Esophagus muscularis mucosa (tissue), 4 donors: ENCODE measurements around the gene ARHGAP4.

Experiments
- EP300 ChIP-seq: sonication (generic); formaldehyde crosslinking; IDR thresholded peaks from one replicate; pipeline ENCODE4 v1.6.1; 2017; ENCODE audit warnings: antibody characterized with exemption
- POLR2A ChIP-seq: fragments of 450-650 bp; IDR thresholded peaks from one replicate; pipeline ENCODE4 v1.6.1; 2017; ENCODE audit warnings: antibody characterized with exemption, moderate library complexity, mild to moderate bottlenecking, low read depth
- POLR2AphosphoS5 ChIP-seq, 2 donors: sonication (generic); formaldehyde crosslinking; IDR thresholded peaks; one replicate each; pipeline ENCODE4 v1.6.1; 2017; ENCODE audit warnings: antibody characterized with exemption in 2 of 2
- TF ChIP-seq, protein P1 (sequence below), 3 experiments: fragments of 200-600 bp in 2 of 3; fragments of 450-650 bp in 1 of 3; sonication (generic) in 2 of 3; IDR thresholded peaks; one replicate each; pipeline ENCODE4 v1.5.1; 2017 to 2019; ENCODE audit warnings: antibody characterized with exemption in 3 of 3, mild to moderate bottlenecking in 2 of 3, moderate library complexity in 1 of 3

DNA sequence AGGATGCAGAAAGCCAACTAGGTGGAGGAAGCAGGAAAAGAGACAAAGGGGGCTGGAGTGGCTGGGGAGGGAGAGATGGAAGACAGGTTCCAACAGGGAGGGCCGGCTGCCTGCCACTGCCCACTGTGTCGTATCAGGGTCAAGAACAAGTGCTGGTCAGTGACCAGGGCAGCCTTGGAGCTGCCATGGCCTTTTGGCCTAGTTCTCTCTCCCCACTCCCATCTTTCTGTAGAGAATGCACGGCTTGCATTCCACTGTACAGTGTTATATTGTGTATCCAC, 52.0 kb downstream of the ARHGAP4 start:
- TF ChIP-seq EP300 (no peak), POLR2AphosphoS5 (IDR thresholded peaks at IDR 0.05) (no peak), POLR2A (no peak)
- TF ChIP-seq, protein P1, sequence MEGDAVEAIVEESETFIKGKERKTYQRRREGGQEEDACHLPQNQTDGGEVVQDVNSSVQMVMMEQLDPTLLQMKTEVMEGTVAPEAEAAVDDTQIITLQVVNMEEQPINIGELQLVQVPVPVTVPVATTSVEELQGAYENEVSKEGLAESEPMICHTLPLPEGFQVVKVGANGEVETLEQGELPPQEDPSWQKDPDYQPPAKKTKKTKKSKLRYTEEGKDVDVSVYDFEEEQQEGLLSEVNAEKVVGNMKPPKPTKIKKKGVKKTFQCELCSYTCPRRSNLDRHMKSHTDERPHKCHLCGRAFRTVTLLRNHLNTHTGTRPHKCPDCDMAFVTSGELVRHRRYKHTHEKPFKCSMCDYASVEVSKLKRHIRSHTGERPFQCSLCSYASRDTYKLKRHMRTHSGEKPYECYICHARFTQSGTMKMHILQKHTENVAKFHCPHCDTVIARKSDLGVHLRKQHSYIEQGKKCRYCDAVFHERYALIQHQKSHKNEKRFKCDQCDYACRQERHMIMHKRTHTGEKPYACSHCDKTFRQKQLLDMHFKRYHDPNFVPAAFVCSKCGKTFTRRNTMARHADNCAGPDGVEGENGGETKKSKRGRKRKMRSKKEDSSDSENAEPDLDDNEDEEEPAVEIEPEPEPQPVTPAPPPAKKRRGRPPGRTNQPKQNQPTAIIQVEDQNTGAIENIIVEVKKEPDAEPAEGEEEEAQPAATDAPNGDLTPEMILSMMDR (IDR thresholded peaks at IDR 0.05): no peak
